HG03442 (cell line): Measurements from ENCODE around the gene XYLT2.
"Not testable (repeated sequence)": the region's sequence is repeated elsewhere in the genome, so short reads cannot be mapped to it uniquely, and the experiment has no call there.

Source experiments
- ATAC-seq: cut with Tn5 transposase; IDR thresholded peaks from one replicate; pipeline ENCODE4 v1.9.1; 2021; ENCODE audit warnings: mild to moderate bottlenecking, moderate library complexity; ENCODE audit not compliant: unreplicated experiment

The XYLT2 gene

DNA sequence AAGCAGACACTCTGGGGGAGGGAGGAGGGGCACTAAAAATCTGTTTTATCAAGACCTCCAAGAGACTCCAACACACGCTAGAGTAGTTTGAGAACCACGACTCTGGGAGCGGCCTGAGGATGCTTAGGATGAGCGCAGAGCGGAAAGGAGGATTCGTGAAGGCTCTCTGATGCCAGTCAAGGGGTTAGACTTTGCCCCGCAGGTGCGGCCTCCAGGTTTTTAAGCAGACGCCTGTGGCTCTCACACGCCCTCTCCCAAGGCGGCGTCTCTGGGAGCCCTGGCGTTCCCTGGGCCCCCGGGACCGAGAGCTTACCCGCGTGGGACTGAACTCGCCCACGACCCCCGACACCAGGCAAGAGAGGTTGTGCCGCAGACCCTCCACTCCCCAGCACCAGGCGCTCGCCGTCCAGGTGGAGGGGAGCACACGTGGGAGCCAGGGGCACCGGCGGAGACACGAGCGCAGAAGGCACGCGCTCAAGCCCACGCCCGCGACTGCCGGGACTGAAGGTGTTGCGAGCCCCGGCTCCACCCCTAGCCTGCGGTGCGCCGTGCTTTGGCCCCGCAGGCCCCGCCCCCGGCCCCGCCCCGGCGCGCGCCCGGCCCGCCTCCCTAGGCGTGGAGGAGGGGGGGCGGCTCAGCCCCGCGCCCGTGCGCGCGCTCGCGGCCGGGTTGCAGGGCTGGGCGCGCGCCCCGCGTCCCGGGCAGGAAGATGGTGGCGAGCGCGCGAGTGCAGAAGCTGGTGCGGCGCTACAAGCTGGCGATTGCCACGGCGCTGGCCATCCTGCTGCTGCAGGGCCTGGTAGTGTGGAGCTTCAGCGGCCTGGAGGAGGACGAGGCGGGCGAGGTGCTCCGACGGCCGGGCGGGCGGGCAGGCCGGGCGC lies at the start of gene XYLT2:
TSS of gene XYLT2 (plus strand) at position 695 of the 881 bp plus-strand sequence. CDS start at position 710, 15 bp downstream.
- peak; percentile 76 for ATAC-seq

DNA sequence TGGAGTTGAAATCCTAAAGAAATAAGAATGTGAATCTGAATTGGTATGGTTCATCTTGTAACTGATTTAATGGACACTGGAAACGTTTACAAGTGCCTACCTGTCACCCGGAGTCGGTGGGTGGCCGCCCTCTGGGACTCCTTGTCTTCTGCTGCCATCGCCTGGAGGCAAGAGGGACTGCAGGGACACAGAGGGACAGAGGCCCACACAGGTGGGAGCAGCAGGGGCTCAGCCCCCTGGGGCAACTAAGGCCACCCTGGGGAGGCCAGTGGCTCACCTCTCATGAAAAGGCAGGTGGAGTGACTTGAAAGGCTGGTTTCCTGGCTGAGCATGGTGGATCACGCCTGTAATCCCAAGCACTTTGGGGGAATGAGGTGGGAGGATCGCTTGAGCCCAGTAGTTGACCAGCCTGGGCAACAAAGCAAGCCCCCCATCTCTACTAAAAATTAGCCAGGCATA lies 48.5 kb upstream of the XYLT2 start:
- no peak for ATAC-seq

DNA sequence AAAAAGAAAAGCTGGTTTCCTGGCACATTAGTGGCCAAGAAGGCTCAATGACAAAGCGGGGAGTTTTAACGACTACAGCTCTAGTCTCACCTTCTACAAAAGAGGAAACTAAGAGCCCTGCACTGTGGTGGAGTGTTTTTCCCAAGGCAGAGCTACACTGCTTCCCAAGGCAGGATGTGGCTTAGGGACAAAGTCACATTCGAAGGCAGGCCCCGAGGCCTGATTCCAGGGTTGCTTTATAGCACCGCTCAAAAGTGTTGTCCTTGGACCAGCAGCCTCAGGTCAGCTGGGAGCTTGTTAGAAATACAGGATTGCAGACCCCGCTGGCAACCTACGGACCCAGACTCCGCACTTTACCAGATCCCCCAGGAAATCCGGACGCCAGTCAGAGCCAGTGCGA lies 47.9 kb upstream of the XYLT2 start:
- no peak for ATAC-seq

DNA sequence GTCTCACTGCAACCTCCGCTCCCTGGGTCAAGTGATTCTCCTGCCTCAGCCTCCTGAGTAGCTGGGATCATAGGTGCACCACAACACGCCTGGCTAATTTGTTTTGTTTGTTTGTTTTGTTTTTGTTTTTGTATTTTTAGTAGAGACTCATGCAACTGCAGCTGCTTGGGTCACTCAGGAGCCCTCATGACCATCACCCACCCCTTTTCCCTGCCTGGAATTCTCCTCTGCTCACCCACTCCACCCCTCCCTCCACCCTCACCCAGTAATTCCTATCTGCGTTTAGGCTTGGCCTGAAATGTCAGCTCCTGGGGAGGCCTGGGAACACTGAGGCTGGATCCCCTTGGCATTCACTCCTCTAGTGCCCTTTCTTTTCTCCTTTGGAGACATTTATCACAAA lies 46.1 kb upstream of the XYLT2 start:
- no peak for ATAC-seq

DNA sequence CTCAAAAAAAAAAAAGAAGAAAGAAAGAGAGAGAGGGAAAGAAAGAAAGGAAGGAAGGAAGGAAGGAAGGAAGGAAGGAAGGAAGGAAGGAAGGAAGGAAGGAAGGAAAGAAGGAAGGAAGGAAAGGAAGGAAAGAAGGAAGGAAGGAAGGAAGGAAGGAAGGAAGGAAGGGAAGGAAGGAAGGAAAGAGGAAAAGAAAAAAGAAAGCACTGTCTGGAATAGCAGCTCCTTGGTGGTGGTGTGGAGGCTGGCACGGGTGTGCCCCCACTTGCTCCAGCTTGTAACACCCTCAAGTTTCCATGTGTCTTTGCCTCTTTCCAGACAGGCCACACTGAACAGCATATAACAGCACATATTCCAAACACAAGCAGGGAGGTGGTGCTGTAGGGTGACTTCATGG lies 45.1 kb upstream of the XYLT2 start:
- ATAC-seq: not testable (repeated sequence)

DNA sequence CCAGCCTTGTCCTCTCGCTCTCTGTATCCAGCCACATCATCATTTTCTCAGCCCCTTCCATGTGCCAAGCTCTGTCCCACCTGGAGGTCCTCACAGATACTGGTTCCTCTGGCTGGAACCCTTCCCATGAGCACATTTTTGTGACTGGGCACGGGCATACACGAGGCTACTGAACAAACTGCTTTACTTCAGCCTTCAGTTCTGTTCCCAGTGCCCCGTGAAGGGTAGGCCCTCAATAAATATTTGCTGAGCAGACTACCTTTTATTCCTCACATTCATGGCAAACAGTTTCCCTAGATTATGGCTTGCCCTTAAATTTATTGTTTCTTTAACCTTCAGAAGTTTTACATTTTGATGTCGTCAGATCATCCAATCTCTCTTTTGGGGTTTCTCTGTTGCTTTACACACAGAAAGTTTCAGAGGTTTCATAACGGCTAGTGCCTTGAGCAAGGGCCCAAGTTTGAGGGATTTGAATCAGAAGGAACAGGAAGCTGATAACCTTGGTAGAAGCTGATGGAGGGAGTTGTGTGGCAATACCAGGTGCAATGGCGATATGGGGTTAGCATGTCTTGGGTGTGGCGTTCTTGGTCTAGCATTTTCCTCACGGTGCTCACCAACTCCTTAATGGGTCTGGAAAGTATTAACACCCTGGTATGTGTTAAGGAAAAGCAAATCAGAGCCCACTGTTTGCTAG lies 43.9 kb upstream of the XYLT2 start:
- ATAC-seq: no peak

DNA sequence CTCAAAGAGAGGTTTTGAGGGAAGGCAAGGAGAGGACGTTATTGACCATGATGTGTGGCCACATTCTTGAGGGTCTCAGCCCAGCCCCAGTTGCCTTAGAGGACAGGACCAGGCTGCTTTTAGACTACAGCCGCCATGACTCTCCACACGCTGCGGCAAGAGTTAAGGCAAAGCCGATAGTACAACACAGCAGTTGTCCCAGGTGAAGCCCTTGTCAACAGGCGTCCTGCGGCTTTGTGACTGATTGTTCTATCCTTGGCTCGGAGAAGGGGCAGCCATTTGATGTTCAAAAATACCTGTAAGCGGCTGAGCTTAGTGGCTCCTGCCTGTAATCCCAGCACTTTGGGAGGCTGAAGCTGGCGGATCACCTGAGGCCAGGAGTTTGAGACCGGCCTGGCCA lies 42.9 kb upstream of the XYLT2 start:
- ATAC-seq: no peak

DNA sequence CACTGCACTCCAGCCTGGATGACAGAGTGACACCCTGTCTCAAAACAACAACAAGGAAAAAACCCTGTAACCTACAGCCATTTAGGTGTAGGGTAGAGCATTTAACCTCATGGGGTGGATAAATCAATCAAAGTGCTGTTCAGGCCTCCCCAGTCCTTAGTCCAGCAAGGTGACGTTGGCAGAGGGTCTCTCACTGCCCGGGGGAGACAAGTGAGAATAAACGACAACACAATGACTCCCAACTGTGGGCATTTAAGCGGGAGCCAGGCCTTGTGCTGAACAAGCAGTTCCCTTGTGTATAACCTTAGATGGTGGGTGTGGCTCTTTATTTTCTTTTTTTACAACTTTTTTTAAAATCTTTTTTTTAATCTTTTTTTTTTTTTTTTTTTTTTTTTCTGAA lies 42.3 kb upstream of the XYLT2 start:
- no peak for ATAC-seq

DNA sequence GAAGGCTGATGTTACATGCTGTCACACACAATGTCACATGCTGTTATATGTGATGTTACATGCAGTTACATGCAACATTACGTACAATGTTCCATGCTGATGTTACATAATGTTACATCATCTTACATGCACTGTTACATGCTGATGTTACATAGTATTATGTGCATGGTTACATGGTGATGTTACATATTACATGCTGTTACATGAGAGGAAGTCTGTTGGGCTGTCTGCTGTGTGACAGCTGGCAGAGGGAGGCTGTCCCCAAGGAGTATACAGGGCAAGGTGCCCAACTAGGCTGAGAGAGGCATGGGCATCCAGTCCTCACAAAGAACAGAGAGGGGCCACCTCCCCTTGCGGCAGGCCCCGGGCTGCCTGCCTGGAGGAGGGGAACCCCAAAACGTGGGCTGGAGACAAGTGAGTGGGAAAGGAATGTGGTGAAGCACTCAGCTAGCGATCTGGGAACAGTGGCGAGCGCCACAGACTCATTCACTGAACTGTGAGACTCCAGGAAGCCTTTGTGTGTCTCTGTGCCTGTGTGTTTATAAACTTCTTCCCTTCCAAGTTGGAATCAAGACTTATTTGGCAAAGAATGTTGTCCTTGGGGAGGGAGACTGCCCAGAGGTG lies 41.0 kb upstream of the XYLT2 start:
- ATAC-seq: no peak

DNA sequence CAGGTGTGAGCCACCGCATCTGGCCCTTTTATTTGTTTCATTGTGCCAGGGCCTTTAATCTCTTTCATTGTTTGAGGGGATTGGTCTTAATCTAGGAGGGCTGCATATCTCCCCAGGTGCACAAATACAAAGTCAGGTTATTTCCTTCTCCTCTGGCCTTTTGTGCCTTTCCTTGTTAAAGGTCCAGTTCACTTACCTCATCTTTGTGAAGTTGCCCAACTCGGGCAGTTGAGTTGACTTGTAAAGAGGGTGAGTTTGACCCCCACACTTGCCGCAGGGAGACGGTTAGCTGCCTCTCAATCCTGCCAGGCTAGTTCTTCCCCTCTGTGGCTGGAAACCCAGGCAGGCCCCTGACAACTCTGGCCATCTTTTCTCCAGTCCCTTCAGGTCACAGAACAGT lies 38.3 kb upstream of the XYLT2 start:
- ATAC-seq: no peak

DNA sequence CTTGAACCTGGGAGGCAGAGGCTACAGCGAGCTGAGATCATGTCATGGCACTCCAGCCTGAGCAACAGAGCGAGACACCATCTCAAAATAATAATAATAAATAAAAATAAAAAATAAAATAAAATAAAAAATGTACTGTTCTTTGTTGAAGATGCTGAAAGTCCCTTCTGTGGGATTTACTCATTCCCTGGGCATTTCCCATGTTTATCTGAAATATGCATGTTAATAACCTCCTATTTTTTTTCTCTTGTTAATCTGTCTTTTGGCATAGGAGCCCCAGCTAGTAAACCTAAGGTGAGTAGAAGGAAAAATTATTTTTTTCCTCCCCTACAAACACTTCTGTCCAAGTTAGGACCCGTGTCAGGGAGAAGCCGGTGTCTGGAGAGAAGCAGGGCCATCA lies 37.3 kb upstream of the XYLT2 start:
- ATAC-seq: no peak

DNA sequence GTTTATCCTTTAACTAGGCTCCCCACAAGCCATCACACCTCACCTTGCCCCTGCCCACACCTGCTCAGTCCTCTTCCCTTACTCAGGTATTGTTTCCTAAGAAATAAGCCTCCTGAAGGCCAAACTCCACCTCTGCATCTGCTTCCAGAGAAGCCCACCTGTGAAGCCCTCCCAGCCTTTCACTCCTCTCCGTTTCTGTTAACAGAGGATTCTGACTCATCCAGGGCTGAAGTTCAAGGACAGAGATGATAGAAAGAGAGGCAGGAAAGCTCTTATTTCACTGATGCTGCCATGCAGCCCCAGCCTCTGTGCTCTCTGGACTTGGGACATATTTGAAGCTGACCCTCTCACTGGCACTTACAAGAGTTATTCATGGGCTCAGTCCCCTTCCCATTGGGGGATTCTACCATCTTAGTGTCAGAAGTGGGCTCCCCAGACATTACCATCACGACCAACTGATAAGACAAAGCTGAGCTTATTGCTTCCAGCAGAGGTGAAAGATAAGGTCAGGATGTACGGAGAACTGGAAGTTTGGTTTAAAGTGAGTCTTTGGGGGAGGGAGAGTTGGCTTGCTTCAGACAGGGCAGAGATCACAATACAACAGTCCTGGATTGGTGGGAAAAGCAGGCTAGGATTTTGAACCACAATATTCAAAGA lies 35.3 kb upstream of the XYLT2 start:
- no peak for ATAC-seq

DNA sequence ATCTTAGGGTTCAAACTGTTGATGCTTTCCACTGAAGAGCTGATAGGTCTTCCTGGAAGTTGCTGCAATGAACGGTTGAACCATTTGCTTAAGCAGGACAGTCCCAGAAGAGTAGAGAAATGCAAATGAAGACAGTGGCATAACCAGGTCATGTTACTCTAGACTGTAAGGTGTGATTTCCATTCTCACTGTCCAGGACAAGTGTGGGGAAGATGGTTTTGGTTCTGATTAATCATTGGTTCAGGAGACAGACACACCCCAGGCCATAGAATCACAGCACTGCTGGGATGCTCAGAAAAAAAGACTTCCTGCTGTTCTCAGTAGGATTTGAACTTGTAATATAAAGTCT lies 34.8 kb upstream of the XYLT2 start:
- ATAC-seq: peak; percentile 41

DNA sequence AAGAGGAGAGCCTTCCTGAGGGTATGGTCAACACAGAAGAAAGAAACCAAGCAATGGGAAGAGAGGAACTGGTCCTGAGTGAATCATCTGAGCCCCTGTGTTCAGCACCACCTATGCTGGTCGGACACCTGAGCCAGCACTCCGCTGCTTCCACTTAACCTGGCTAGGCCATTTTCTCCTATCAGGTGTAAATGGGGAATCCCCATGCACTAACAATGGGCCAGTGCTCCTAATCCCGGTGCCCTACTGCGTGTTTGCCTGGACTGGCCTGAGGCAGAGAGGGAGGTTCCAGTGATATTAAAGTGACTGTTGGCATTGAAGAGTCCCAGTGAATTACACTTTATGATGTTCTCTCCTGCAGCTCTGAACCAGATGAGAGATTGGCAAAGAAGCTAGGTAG lies 34.4 kb upstream of the XYLT2 start:
- no peak for ATAC-seq

DNA sequence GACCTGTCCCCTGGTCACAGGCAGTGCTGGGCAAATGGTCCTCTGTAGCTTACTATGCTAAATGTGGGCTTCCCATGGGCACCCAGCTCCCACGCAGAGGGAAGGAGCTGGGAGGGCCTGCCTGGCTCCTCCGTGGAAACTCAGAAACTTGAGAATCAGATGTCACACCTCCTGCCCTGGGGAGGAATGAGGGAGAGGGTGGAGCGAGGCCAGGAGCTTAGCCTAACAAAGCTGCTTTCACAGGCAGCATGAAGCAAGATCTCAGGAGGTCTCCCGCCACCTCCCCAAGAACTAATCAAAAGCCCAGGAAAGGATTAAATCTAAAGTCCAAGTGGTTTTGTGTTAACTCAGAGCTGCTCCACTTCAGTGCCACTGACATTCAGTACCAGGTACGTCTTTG lies 33.6 kb upstream of the XYLT2 start:
- ATAC-seq: no peak

DNA sequence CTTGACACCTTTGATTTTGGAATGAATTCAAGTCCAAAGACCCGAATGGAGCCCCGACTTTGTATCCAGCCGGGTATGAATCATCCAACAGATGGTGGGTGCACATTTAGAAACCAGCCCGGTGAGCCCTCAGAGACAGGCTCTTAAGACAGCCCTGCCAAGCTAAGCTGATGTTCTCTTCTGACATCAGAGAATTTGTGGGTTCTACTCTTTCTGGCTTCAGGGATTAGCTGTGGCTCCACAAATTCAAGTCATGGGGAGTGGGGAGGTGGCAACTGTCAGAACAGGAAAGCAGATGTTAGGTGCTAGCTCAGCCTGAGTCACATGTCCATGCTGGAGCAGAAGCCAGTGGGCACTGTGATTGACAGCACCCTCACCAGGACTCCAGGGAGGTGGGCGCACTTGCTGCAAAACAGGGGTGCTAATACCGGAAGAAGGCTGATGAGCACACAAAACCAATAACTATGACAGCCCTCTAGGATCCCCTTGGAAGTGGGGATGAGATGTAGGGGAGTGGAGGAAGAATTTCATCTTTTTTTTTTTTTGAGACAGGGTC lies 31.4 kb upstream of the XYLT2 start:
- ATAC-seq: no peak

DNA sequence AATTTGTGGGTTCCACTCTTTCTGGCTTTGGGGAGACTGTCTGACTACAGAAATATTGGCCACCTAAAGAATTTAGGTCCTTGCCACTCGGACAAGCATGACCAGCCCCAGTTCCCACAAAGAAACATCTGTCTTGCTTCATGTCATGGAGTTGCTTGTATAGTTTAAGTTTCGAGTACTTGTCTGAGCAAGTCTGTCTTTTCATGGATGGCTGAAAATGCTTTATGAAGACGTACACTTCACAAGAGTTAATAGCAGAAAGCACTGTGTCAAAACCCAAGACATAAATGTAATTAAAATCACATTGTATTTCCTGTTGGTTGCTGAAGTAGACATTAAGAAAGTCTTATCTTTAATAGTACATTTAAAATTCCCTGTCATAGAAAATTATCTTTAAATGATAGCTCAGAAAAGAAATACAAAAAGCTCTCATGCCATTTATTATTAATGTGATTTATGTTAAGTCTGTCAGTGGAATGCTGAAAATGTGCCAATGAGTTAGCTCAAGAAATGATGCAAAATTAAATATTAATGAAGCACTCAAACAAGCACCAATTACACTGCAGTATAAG lies 29.8 kb upstream of the XYLT2 start:
- no peak for ATAC-seq

DNA sequence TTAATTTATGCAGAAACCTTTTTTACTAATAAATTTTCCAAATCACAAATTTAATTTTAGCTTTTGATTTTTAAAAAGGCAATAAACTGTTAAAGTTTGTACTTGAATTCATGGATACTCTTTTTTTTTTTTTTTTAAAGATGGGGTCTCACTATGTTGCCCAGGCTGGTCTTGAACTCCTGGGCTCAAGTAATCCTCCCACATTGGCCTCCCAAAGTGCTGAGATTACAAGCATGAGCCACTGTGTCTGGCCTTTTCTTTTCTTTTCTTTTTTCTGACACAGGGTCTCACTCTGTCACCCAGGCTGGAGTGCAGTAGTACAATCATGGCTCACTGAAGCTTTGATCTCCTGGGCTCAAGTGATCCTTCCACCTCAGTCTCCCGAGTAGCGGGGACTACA lies 29.3 kb upstream of the XYLT2 start:
- not testable (repeated sequence) for ATAC-seq

DNA sequence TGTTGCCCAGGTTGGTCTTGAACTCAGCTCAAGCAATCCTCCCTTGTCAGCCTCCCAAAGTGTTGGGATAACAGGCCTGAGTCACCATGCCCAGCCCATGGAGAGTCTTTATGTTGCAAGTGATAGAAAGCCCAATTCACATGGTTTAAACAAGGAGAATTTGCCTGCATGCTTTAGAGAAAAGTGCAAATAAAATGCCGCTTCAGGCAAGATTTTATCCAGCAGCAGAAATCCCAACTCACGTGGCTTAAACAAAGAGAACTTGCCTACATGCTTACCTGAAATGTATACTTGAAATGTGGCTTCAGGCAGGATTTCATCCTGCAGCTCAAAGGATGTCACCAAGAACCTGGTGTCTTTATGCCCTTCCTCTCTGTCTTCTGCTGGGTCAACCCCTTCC lies 28.8 kb upstream of the XYLT2 start:
- ATAC-seq: no peak

DNA sequence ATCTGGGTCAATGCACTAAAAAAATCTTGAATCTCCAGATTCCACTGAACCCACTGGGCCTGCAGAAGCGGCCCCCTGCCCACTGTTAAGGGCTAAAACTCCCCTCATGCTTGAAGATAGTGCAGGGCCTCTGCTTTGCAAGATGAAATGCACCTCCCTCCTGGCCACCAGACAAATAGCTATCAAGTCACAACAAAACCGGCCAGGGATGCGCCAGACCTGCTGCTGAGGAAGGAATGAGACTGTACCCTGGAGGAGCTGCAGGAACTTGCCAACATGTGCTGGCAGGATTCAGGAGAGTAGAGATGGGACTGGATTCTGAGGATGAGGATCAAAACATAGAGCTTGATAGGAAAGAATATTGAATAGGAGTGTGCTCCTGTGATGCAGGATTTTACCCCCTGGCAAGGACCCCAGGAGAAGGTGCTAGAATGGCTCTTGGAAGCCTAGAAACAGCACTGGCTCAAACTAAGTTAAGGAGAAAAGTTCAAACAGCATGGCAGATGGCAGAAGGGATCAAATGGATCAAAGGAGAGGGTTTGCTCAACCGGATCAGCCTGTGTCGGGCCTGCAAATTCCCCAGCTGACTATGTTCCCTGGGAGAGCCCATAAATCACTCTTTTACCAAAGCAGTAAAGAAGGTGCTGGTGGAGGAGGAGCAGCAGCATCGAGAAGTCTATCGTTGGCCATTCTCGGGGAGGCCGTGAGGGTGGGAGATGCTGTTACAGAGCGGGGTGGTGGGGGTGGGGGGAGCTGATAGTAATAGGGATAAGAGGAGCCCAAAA lies 27.2 kb upstream of the XYLT2 start:
- no peak for ATAC-seq
